Measurements from ENCODE around the gene KMT5C.

GRCh38 chr19:55341595-55342531, 2.2 kb downstream of the KMT5C start:
- TF ChIP-seq CTCF (conservative IDR thresholded peaks at IDR 0.05): no peak
- no peak for TF ChIP-seq ZFX (IDR thresholded peaks at IDR 0.05)

Data from C4-2B (cell line).